ENCODE results near the gene SLC16A11. TPM values are rescaled to one million over a fixed set of nuclear protein-coding genes. Genes with fewer than 3 reads are reported as not detected.

SLC16A11 gene
- polyA plus RNA-seq, 1 donor from 2014 or later, result not detected

DNA sequence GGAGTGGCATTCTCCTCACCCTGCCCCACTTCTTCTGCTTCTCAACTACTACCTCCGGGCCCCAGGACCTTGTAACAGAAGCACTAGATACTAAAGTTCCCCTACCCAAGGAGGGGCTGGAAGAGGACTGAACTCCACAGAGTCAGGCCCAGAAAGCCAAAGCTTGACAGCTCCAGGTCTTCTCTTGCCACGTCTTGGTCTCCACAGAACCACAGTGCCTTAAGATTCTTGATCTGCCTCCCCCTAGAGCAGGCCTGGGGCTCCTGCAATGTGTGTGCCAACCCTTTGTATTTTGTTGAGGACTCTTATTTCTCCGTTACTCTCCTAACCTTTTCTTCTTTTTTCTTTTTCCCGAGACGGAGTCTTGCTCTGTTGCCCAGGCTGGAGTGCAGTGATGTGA is 4.1 kb downstream of the SLC16A11 start:
- H3K27me3 ChIP-seq (ENCODE audit: insufficient read depth, low read depth, low read length), result peaks cover 35% of the 10 kb centered on the region
- TF ChIP-seq, protein P1, sequence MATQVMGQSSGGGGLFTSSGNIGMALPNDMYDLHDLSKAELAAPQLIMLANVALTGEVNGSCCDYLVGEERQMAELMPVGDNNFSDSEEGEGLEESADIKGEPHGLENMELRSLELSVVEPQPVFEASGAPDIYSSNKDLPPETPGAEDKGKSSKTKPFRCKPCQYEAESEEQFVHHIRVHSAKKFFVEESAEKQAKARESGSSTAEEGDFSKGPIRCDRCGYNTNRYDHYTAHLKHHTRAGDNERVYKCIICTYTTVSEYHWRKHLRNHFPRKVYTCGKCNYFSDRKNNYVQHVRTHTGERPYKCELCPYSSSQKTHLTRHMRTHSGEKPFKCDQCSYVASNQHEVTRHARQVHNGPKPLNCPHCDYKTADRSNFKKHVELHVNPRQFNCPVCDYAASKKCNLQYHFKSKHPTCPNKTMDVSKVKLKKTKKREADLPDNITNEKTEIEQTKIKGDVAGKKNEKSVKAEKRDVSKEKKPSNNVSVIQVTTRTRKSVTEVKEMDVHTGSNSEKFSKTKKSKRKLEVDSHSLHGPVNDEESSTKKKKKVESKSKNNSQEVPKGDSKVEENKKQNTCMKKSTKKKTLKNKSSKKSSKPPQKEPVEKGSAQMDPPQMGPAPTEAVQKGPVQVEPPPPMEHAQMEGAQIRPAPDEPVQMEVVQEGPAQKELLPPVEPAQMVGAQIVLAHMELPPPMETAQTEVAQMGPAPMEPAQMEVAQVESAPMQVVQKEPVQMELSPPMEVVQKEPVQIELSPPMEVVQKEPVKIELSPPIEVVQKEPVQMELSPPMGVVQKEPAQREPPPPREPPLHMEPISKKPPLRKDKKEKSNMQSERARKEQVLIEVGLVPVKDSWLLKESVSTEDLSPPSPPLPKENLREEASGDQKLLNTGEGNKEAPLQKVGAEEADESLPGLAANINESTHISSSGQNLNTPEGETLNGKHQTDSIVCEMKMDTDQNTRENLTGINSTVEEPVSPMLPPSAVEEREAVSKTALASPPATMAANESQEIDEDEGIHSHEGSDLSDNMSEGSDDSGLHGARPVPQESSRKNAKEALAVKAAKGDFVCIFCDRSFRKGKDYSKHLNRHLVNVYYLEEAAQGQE (IDR thresholded peaks at IDR 0.05; ENCODE audit: borderline replicate concordance), result no peak
- no peak for TF ChIP-seq POLR2AphosphoS5 (IDR thresholded peaks at IDR 0.05)
- no peak for TF ChIP-seq TAF1 (IDR thresholded peaks at IDR 0.05; ENCODE audit: low read depth)
- TF ChIP-seq, protein P2, sequence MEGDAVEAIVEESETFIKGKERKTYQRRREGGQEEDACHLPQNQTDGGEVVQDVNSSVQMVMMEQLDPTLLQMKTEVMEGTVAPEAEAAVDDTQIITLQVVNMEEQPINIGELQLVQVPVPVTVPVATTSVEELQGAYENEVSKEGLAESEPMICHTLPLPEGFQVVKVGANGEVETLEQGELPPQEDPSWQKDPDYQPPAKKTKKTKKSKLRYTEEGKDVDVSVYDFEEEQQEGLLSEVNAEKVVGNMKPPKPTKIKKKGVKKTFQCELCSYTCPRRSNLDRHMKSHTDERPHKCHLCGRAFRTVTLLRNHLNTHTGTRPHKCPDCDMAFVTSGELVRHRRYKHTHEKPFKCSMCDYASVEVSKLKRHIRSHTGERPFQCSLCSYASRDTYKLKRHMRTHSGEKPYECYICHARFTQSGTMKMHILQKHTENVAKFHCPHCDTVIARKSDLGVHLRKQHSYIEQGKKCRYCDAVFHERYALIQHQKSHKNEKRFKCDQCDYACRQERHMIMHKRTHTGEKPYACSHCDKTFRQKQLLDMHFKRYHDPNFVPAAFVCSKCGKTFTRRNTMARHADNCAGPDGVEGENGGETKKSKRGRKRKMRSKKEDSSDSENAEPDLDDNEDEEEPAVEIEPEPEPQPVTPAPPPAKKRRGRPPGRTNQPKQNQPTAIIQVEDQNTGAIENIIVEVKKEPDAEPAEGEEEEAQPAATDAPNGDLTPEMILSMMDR (IDR thresholded peaks at IDR 0.05; ENCODE audit: poor library complexity, severe bottlenecking), result no peak
- TF ChIP-seq MXI1 (conservative IDR thresholded peaks at IDR 0.05; ENCODE audit: poor library complexity, severe bottlenecking), result no peak
- no peak for TF ChIP-seq EZH2 (IDR thresholded peaks at IDR 0.05; ENCODE audit: borderline replicate concordance, insufficient read depth, low read length, poor library complexity, severe bottlenecking)
- TF ChIP-seq SMC3 (conservative IDR thresholded peaks at IDR 0.05; ENCODE audit: poor library complexity), result no peak
- TF ChIP-seq RAD21 (conservative IDR thresholded peaks at IDR 0.05), result no peak
- TF ChIP-seq EP300 (conservative IDR thresholded peaks at IDR 0.05; ENCODE audit: poor library complexity, severe bottlenecking), result no peak
- H3K79me2 ChIP-seq (replicated peaks; ENCODE audit: insufficient read depth, low read length), result no peaks in the 10 kb centered on the region
- no peaks in the 10 kb centered on the region for H4K20me1 ChIP-seq (ENCODE audit: insufficient read depth)
- no peaks in the 10 kb centered on the region for H3F3A ChIP-seq (ENCODE audit: insufficient read depth, low read length, poor library complexity, severe bottlenecking)
- no peaks in the 10 kb centered on the region for H3K9me2 ChIP-seq (ENCODE audit: insufficient read depth, low read length)
- H3K4me2 ChIP-seq (ENCODE audit: low read length), result no peak overlapping the region
- H3K36me3 ChIP-seq (ENCODE audit: insufficient read depth, low read length), result no peaks in the 10 kb centered on the region
- H3K4me3 ChIP-seq (ENCODE audit: low read length), result no peak overlapping the region
- no peaks in the 10 kb centered on the region for H3K9me3 ChIP-seq (ENCODE audit: low read length)
- H3K27ac ChIP-seq (ENCODE audit: low read length), result no peak overlapping the region
- H3K9ac ChIP-seq (ENCODE audit: low read length), result no peak overlapping the region
- H2AFZ ChIP-seq (ENCODE audit: low read depth, low read length), result no peak overlapping the region

DNA sequence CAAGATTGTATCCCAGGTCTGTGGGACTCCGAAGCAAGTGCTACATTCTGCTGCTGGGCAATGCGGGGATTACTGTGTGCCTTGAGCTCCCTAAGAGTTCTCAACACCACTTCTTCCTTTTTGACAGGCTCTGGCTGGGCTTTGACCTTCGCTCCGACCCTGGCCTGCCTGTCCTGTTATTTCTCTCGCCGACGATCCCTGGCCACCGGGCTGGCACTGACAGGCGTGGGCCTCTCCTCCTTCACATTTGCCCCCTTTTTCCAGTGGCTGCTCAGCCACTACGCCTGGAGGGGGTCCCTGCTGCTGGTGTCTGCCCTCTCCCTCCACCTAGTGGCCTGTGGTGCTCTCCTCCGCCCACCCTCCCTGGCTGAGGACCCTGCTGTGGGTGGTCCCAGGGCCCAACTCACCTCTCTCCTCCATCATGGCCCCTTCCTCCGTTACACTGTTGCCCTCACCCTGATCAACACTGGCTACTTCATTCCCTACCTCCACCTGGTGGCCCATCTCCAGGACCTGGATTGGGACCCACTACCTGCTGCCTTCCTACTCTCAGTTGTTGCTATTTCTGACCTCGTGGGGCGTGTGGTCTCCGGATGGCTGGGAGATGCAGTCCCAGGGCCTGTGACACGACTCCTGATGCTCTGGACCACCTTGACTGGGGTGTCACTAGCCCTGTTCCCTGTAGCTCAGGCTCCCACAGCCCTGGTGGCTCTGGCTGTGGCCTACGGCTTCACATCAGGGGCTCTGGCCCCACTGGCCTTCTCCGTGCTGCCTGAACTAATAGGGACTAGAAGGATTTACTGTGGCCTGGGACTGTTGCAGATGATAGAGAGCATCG is 5.6 kb downstream of the SLC16A11 start:
- Histone ChIP-seq H3F3A (ENCODE audit: insufficient read depth, low read length, poor library complexity, severe bottlenecking) (no peaks in the 10 kb centered on the region), H3K27me3 (ENCODE audit: insufficient read depth, low read depth, low read length) (peaks cover 20% of the 10 kb centered on the region), H3K9ac (ENCODE audit: low read length) (no peak overlapping the region), H3K9me2 (ENCODE audit: insufficient read depth, low read length) (no peaks in the 10 kb centered on the region), H2AFZ (ENCODE audit: low read depth, low read length) (no peak overlapping the region), H3K36me3 (ENCODE audit: insufficient read depth, low read length) (no peaks in the 10 kb centered on the region), H3K4me2 (ENCODE audit: low read length) (no peak overlapping the region), H3K27ac (ENCODE audit: low read length) (no peak overlapping the region), H3K79me2 (replicated peaks; ENCODE audit: insufficient read depth, low read length) (no peaks in the 10 kb centered on the region), H4K20me1 (ENCODE audit: insufficient read depth) (no peaks in the 10 kb centered on the region), H3K9me3 (ENCODE audit: low read length) (no peaks in the 10 kb centered on the region), H3K4me3 (ENCODE audit: low read length) (no peak overlapping the region)
- TF ChIP-seq SMC3 (conservative IDR thresholded peaks at IDR 0.05; ENCODE audit: poor library complexity) (no peak), RAD21 (conservative IDR thresholded peaks at IDR 0.05) (no peak), EZH2 (IDR thresholded peaks at IDR 0.05; ENCODE audit: borderline replicate concordance, insufficient read depth, low read length, poor library complexity, severe bottlenecking) (no peak), POLR2AphosphoS5 (IDR thresholded peaks at IDR 0.05) (no peak), MXI1 (conservative IDR thresholded peaks at IDR 0.05; ENCODE audit: poor library complexity, severe bottlenecking) (no peak), TAF1 (IDR thresholded peaks at IDR 0.05; ENCODE audit: low read depth) (no peak), EP300 (conservative IDR thresholded peaks at IDR 0.05; ENCODE audit: poor library complexity, severe bottlenecking) (no peak)
- TF ChIP-seq, protein P1 (IDR thresholded peaks at IDR 0.05; ENCODE audit: borderline replicate concordance), result no peak
- TF ChIP-seq, protein P2 (IDR thresholded peaks at IDR 0.05; ENCODE audit: poor library complexity, severe bottlenecking), result no peak
